SK-N-SH treated with all-trans-retinoic acid at 6 μM for 48 hours (cell line): ENCODE measurements around the gene PFKFB4.

Source experiments
- ATAC-seq: fragments of 200-7000 bp; cut with Tn5 transposase; 3 replicates; pipeline ENCODE4 v1.9.1; 2020; ENCODE audit warnings: mild to moderate bottlenecking, moderate library complexity
- ARNTL ChIP-seq: fragments of 450-650 bp; formaldehyde crosslinking; IDR thresholded peaks from 2 replicates; pipeline ENCODE4 v1.5.0; 2020; ENCODE audit warnings: low read depth, mild to moderate bottlenecking, moderate library complexity, borderline replicate concordance
- BACH2 ChIP-seq: fragments of 250-450 bp; sonication (Bioruptor Pico); IDR thresholded peaks from 2 replicates; pipeline ENCODE4 v1.9.0; 2021; ENCODE audit warnings: mild to moderate bottlenecking, borderline replicate concordance
- CSDC2 ChIP-seq: fragments of 250-450 bp; sonication (Bioruptor Pico); IDR thresholded peaks from 2 replicates; pipeline ENCODE4 v1.5.0; 2020; ENCODE audit warnings: mild to moderate bottlenecking, moderate library complexity
- ESRRG ChIP-seq: fragments of 250-450 bp; sonication (Bioruptor Pico); IDR thresholded peaks from 2 replicates; pipeline ENCODE4 v1.6.1; 2021; ENCODE audit warnings: mild to moderate bottlenecking
- GLIS3 ChIP-seq: fragments of 250-450 bp; sonication (Bioruptor Pico); IDR thresholded peaks from 2 replicates; pipeline ENCODE4 v1.5.0; 2020; ENCODE audit warnings: mild to moderate bottlenecking, moderate library complexity
- ISL1 ChIP-seq: fragments of 250-450 bp; sonication (Bioruptor Pico); IDR thresholded peaks from 2 replicates; pipeline ENCODE4 v2.1.2; 2022; ENCODE audit warnings: mild to moderate bottlenecking, moderate library complexity
- PPARA ChIP-seq: fragments of 250-450 bp; sonication (Bioruptor Pico); IDR thresholded peaks from 2 replicates; pipeline ENCODE4 v1.5.0; 2020; ENCODE audit warnings: mild to moderate bottlenecking, borderline replicate concordance
- RARB ChIP-seq: fragments of 250-450 bp; sonication (Bioruptor Pico); IDR thresholded peaks from 2 replicates; pipeline ENCODE4 v1.8.0; 2021; ENCODE audit warnings: mild to moderate bottlenecking, moderate library complexity
- SNAI2 ChIP-seq: fragments of 250-450 bp; sonication (Bioruptor Pico); IDR thresholded peaks from 2 replicates; pipeline ENCODE4 v1.5.0; 2020; ENCODE audit warnings: mild to moderate bottlenecking, moderate library complexity
- TCF4 ChIP-seq: fragments of 250-450 bp; sonication (Bioruptor Pico); IDR thresholded peaks from 2 replicates; pipeline ENCODE4 v1.8.0; 2021; ENCODE audit warnings: mild to moderate bottlenecking, moderate library complexity, borderline replicate concordance
- ZFP3 ChIP-seq: fragments of 250-450 bp; sonication (Bioruptor Pico); IDR thresholded peaks from 2 replicates; pipeline ENCODE4 v1.5.0; 2020; ENCODE audit warnings: mild to moderate bottlenecking, moderate library complexity
- ZFP30 ChIP-seq: fragments of 450-650 bp; formaldehyde crosslinking; IDR thresholded peaks from 2 replicates; pipeline ENCODE4 v1.5.0; 2022; ENCODE audit warnings: mild to moderate bottlenecking, moderate library complexity
- ZNF565 ChIP-seq: fragments of 450-650 bp; formaldehyde crosslinking; conservative IDR thresholded peaks from 2 replicates; pipeline ENCODE4 v1.5.0; 2020; ENCODE audit warnings: low read depth, mild to moderate bottlenecking, moderate library complexity
- ZNF70 ChIP-seq: fragments of 450-650 bp; formaldehyde crosslinking; IDR thresholded peaks from 2 replicates; pipeline ENCODE4 v1.5.0; 2020; ENCODE audit warnings: mild to moderate bottlenecking, moderate library complexity
- ZNF8 ChIP-seq: fragments of 450-650 bp; formaldehyde crosslinking; IDR thresholded peaks from 2 replicates; pipeline ENCODE4 v1.5.0; 2020; ENCODE audit warnings: mild to moderate bottlenecking, moderate library complexity
- TF ChIP-seq, protein P1 (sequence below): fragments of 250-450 bp; sonication (Bioruptor Pico); IDR thresholded peaks from 2 replicates; pipeline ENCODE4 v1.5.1; 2020; ENCODE audit warnings: low read depth, mild to moderate bottlenecking, moderate library complexity
- TF ChIP-seq, protein P2 (sequence below): fragments of 250-450 bp; sonication (Bioruptor Pico); IDR thresholded peaks from 2 replicates; pipeline ENCODE4 v1.8.0; 2021; ENCODE audit warnings: low read depth, mild to moderate bottlenecking, moderate library complexity, borderline replicate concordance
- TF ChIP-seq, protein P3 (sequence below): fragments of 250-450 bp; sonication (Bioruptor Pico); IDR thresholded peaks from 2 replicates; pipeline ENCODE4 v1.5.0; 2020; ENCODE audit warnings: mild to moderate bottlenecking, moderate library complexity
- TF ChIP-seq, protein P4 (sequence below): fragments of 250-450 bp; sonication (Bioruptor Pico); IDR thresholded peaks from 2 replicates; pipeline ENCODE4 v1.5.1; 2021; ENCODE audit warnings: mild to moderate bottlenecking, moderate library complexity
- TF ChIP-seq, protein P5 (sequence below): fragments of 250-450 bp; sonication (Bioruptor Pico); IDR thresholded peaks from 2 replicates; pipeline ENCODE4 v1.8.0; 2020; ENCODE audit warnings: mild to moderate bottlenecking, moderate library complexity, borderline replicate concordance

PFKFB4 gene

DNA sequence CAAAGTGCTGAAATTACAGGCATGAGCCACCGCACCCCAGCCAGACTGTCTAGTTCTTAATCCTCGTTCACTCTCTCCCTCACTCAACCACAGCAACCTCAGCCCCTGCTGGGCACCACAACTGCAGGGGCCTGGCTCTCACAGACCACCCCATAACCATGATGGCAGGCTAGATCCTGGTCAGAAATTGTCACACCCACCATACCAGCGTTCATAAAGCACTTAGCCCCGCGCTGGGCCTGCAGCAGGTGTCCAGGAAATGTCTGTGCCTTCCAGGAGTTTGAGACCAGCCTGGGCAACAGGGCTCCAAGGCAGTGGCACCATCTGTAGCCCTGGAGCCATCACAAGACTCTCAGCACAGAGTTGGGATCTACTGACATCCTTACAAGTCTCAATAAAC, 54.5 kb downstream of the PFKFB4 start:
- TF ChIP-seq, protein P1, sequence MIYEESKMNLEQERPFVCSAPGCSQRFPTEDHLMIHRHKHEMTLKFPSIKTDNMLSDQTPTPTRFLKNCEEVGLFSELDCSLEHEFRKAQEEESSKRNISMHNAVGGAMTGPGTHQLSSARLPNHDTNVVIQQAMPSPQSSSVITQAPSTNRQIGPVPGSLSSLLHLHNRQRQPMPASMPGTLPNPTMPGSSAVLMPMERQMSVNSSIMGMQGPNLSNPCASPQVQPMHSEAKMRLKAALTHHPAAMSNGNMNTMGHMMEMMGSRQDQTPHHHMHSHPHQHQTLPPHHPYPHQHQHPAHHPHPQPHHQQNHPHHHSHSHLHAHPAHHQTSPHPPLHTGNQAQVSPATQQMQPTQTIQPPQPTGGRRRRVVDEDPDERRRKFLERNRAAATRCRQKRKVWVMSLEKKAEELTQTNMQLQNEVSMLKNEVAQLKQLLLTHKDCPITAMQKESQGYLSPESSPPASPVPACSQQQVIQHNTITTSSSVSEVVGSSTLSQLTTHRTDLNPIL (CRISPR knock-in tag), result no peak
- TF ChIP-seq ZNF8 (no peak), ZNF565 (no peak), PPARA (no peak), ZFP3 (CRISPR knock-in tag) (no peak), SNAI2 (CRISPR knock-in tag) (no peak), ESRRG (CRISPR knock-in tag) (no peak), BACH2 (CRISPR knock-in tag) (no peak), TCF4 (no peak), ARNTL (CRISPR knock-in tag) (no peak), ZNF70 (CRISPR knock-in tag) (no peak)
- TF ChIP-seq, protein P2, sequence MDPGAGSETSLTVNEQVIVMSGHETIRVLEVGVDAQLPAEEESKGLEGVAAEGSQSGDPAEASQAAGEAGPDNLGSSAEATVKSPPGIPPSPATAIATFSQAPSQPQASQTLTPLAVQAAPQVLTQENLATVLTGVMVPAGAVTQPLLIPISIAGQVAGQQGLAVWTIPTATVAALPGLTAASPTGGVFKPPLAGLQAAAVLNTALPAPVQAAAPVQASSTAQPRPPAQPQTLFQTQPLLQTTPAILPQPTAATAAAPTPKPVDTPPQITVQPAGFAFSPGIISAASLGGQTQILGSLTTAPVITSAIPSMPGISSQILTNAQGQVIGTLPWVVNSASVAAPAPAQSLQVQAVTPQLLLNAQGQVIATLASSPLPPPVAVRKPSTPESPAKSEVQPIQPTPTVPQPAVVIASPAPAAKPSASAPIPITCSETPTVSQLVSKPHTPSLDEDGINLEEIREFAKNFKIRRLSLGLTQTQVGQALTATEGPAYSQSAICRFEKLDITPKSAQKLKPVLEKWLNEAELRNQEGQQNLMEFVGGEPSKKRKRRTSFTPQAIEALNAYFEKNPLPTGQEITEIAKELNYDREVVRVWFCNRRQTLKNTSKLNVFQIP (CRISPR knock-in tag), result no peak
- TF ChIP-seq, all 23 proteins: peak for 0

DNA sequence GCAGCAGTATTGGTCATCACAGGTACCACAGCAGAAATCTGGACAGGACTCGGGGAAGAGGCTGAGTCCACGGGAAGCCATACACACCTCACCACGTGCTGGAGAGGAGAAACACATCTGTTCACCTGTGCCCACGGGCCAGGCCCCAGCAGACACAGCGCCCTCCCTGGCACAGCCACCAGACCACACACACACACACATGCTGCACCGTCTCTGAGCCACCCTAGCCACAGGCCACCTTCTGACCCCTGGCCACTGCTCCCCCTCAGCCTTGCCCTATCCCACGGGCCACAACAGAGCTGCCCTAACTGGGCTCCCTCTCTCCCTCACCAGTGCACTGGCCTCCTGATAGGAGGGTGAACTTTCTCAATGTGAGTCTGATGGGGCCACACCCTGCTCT, 55.4 kb downstream of the PFKFB4 start:
- TF ChIP-seq, protein P3, sequence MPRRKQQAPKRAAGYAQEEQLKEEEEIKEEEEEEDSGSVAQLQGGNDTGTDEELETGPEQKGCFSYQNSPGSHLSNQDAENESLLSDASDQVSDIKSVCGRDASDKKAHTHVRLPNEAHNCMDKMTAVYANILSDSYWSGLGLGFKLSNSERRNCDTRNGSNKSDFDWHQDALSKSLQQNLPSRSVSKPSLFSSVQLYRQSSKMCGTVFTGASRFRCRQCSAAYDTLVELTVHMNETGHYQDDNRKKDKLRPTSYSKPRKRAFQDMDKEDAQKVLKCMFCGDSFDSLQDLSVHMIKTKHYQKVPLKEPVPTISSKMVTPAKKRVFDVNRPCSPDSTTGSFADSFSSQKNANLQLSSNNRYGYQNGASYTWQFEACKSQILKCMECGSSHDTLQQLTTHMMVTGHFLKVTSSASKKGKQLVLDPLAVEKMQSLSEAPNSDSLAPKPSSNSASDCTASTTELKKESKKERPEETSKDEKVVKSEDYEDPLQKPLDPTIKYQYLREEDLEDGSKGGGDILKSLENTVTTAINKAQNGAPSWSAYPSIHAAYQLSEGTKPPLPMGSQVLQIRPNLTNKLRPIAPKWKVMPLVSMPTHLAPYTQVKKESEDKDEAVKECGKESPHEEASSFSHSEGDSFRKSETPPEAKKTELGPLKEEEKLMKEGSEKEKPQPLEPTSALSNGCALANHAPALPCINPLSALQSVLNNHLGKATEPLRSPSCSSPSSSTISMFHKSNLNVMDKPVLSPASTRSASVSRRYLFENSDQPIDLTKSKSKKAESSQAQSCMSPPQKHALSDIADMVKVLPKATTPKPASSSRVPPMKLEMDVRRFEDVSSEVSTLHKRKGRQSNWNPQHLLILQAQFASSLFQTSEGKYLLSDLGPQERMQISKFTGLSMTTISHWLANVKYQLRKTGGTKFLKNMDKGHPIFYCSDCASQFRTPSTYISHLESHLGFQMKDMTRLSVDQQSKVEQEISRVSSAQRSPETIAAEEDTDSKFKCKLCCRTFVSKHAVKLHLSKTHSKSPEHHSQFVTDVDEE, result no peak
- TF ChIP-seq PPARA (no peak), BACH2 (CRISPR knock-in tag) (no peak), ZFP3 (CRISPR knock-in tag) (no peak), ZNF70 (CRISPR knock-in tag) (no peak), RARB (no peak), ZFP30 (no peak), GLIS3 (CRISPR knock-in tag) (no peak), ISL1 (no peak), ZNF565 (no peak), CSDC2 (CRISPR knock-in tag) (no peak)
- TF ChIP-seq, protein P1 (CRISPR knock-in tag), result no peak
- TF ChIP-seq, protein P4, sequence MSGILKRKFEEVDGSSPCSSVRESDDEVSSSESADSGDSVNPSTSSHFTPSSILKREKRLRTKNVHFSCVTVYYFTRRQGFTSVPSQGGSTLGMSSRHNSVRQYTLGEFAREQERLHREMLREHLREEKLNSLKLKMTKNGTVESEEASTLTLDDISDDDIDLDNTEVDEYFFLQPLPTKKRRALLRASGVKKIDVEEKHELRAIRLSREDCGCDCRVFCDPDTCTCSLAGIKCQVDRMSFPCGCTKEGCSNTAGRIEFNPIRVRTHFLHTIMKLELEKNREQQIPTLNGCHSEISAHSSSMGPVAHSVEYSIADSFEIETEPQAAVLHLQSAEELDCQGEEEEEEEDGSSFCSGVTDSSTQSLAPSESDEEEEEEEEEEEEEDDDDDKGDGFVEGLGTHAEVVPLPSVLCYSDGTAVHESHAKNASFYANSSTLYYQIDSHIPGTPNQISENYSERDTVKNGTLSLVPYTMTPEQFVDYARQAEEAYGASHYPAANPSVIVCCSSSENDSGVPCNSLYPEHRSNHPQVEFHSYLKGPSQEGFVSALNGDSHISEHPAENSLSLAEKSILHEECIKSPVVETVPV (CRISPR knock-in tag), result no peak
- TF ChIP-seq, protein P5, sequence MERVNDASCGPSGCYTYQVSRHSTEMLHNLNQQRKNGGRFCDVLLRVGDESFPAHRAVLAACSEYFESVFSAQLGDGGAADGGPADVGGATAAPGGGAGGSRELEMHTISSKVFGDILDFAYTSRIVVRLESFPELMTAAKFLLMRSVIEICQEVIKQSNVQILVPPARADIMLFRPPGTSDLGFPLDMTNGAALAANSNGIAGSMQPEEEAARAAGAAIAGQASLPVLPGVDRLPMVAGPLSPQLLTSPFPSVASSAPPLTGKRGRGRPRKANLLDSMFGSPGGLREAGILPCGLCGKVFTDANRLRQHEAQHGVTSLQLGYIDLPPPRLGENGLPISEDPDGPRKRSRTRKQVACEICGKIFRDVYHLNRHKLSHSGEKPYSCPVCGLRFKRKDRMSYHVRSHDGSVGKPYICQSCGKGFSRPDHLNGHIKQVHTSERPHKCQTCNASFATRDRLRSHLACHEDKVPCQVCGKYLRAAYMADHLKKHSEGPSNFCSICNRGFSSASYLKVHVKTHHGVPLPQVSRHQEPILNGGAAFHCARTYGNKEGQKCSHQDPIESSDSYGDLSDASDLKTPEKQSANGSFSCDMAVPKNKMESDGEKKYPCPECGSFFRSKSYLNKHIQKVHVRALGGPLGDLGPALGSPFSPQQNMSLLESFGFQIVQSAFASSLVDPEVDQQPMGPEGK (CRISPR knock-in tag), result no peak
- no peak for ATAC-seq

More for the DNA sequence above, 54.5 kb downstream of the PFKFB4 start:
- no peak for ATAC-seq

DNA sequence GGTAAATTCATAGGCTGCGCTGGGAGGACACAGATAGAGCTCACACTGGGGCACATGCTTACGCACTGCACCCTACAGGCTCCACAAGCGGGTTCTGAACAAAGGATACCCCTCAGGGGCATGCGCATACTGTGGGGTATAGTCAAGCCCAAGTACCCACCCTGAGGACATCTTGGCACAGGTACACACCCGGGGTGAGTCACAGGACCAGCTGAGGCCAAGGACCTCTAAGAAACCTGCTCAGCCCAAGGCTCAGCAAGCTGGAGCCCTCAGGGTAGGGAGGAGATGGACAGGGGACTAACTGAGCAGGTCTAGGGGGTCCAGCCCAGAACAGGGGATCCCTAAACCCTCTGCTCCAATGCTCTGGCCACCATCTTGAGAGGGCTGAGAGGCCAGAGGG, 55.9 kb downstream of the PFKFB4 start:
- ATAC-seq, result no peak
- TF ChIP-seq ZNF70 (CRISPR knock-in tag) (no peak), SNAI2 (CRISPR knock-in tag) (no peak), ESRRG (CRISPR knock-in tag) (no peak)
- TF ChIP-seq, protein P2 (CRISPR knock-in tag), result no peak
- TF ChIP-seq, protein P3, result no peak
- TF ChIP-seq, protein P1 (CRISPR knock-in tag), result no peak
- TF ChIP-seq, all 23 proteins: peak for 0
